Coronary artery (tissue), 2 donors: ENCODE results near the gene LATS2.
A peak's percentile ranks its signal among the peaks of the same experiment; 100 is the strongest.

Experiments used
- DNase-seq: peaks from one replicate; pipeline ENCODE4 v3.0.0-alpha.2; 2017; ENCODE audit warnings: low spot score
- H3K27ac ChIP-seq, 2 donors: fragments of 200-600 bp; sonication (generic); one replicate each; pipeline ENCODE4 v1.5.1; 2016 to 2019
- H3K4me3 ChIP-seq: fragments of 200-600 bp; sonication (generic); 2 replicates; pipeline ENCODE4 v1.5.1; 2016; ENCODE audit warnings: mild to moderate bottlenecking, moderate library complexity
- TF ChIP-seq, protein P1 (sequence below): fragments of 200-600 bp; sonication (generic); IDR thresholded peaks from one replicate; pipeline ENCODE4 v1.5.1; 2019; ENCODE audit warnings: antibody characterized with exemption

LATS2 gene

DNA sequence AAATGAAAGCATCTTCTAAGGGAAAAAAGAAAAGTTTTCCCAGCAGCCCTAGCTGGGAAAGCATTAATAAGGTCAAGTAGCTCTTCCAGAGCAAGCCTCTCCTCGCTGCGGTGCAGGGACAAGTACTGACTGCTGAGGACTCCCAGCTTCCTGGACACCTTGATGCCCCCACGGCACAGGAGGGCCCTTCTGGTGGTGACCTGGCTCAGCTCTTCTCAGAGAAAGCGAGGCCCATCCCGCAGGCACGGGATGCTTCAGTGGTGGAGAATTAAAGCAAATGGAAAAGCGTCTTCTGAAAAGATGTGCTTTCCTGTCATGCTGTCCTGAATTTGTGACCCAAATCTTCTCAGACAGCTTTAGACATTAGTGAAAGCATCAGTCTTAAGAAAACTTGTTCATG lies 38.8 kb upstream of the LATS2 start:
- no peak for DNase-seq
- TF ChIP-seq, protein P1, sequence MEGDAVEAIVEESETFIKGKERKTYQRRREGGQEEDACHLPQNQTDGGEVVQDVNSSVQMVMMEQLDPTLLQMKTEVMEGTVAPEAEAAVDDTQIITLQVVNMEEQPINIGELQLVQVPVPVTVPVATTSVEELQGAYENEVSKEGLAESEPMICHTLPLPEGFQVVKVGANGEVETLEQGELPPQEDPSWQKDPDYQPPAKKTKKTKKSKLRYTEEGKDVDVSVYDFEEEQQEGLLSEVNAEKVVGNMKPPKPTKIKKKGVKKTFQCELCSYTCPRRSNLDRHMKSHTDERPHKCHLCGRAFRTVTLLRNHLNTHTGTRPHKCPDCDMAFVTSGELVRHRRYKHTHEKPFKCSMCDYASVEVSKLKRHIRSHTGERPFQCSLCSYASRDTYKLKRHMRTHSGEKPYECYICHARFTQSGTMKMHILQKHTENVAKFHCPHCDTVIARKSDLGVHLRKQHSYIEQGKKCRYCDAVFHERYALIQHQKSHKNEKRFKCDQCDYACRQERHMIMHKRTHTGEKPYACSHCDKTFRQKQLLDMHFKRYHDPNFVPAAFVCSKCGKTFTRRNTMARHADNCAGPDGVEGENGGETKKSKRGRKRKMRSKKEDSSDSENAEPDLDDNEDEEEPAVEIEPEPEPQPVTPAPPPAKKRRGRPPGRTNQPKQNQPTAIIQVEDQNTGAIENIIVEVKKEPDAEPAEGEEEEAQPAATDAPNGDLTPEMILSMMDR, result no peak
- Histone ChIP-seq H3K4me3 (no peak overlapping the region), H3K27ac (no peak overlapping the region)

- TF ChIP-seq, protein P1, result no peak
These were observed 33.9 kb upstream of the LATS2 start for GRCh38 chr13:21095311-21095710.

DNA sequence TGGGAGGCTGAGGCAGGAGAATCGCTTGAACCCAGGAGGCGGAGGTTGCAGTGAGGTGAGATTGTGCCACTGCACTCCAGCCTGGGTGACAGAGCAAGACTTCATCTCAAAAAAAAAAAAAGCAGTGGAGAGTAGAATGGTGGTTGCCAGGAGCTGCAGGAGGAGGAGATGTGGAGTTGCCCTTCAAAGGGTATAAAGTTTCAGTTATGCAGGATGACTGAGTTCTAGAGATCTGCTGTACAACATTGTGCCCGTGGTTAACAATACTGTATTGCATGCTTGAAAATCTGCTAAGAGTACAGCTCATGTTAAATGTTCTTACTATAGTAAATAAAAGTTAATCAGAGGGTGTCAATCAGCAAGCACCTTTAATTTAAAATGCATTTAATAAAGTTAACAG lies 28.4 kb upstream of the LATS2 start:
- H3K4me3 ChIP-seq, result no peak overlapping the region
- TF ChIP-seq, protein P1, result no peak
- no peak for DNase-seq
- H3K27ac ChIP-seq, result no peak overlapping the region

More at GRCh38 chr13:21095311-21095710, 33.9 kb upstream of the LATS2 start:
- DNase-seq, result no peak
- no peak overlapping the region for H3K4me3 ChIP-seq
- no peak overlapping the region for H3K27ac ChIP-seq

DNA sequence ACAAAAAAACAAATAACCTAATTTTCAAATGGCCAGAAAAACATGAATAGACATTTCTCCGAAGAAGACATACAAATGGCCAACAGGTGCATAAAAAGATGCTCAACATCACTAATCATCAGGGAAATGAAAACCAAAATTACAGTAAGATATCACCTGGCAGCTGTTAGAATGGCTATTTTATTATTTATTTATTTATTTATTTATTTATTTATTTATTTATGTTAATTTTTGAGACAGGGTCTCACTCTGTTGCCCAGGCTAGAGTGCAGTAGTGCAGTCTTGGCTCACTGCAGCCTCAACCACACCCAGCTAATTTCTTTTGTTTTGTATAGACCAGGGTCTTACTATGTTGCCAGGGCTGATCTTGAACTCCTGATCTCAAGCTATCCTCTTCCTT lies 27.1 kb upstream of the LATS2 start:
- DNase-seq, result no peak
- Histone ChIP-seq H3K27ac (no peak overlapping the region), H3K4me3 (no peak overlapping the region)
- TF ChIP-seq, protein P1, result no peak

DNA sequence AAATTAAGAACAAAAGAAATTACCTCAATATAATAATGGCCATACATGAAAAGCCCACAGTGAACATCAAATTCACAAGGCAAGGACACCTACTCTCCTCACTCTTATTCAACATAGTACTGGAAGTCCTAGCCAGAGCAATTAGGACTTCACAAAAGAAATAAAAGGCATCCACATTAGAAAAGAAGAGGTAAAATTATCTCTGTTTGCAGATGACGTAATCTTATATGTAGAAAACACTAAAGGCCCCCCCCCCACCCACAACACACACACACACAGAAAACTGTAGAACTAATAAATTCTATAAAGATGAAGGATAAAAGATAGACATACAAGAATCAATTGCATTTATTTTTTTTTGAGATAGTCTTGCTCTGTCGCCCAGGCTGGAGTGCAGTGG lies 25.5 kb upstream of the LATS2 start:
- no peak overlapping the region for H3K27ac ChIP-seq
- DNase-seq, result no peak
- TF ChIP-seq, protein P1, result no peak
- no peak overlapping the region for H3K4me3 ChIP-seq

- H3K4me3 ChIP-seq, result no peak overlapping the region
- TF ChIP-seq, protein P1, result no peak
- DNase-seq, result no peak
- H3K27ac ChIP-seq, result no peak overlapping the region
These were observed 20.5 kb upstream of the LATS2 start for GRCh38 chr13:21081926-21082325.

- Histone ChIP-seq H3K4me3 (peak overlapping the region; percentile 65), H3K27ac (peak overlapping the region in 1 of 2 donors; percentile 90)
- TF ChIP-seq, protein P1, result no peak
- DNase-seq, result no peak
These were observed 19.2 kb upstream of the LATS2 start for GRCh38 chr13:21080593-21080891.
